HG02759 (cell line): ENCODE results near the gene PKHD1.

Experiments
- ATAC-seq: cut with Tn5 transposase; IDR thresholded peaks from one replicate; pipeline ENCODE4 v1.9.1; 2021; ENCODE audit warnings: mild to moderate bottlenecking, moderate library complexity; ENCODE audit not compliant: unreplicated experiment

Gene PKHD1

DNA sequence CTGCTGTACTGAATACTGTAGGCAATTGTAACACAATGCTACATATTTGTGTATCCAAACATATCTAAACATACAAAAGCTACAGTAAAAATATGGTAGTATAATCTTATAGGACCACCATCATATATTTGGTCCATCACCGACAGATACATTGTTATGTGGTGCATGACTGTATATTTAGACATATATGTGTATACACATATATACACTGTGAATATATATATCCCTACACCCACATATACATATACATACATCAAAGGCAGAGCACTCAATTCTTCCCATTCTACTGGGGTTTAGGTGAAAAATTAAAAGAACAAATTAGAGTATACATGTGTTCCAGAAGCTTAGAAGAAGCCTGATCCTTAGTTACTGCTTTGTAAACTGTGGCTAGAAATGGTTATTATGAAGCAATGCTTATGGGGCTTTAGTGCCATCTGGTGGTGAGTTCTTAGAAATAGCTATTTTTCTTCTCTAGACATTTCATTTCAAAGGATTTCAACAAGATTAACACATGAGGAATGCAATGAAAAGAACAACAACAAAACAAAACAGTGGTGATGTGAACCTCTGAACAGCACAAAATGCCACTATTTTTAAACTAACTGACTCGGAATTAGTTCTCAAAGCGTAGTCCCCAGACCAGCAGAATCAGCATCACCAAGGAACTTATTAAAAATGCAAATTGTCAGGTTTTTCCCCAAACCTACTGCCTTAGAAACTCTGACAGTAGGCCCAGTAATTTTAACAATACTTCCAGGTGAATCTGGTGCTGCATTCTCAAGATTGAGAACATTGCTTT is 38.0 kb downstream of the PKHD1 start:
- ATAC-seq: peak; percentile 70

DNA sequence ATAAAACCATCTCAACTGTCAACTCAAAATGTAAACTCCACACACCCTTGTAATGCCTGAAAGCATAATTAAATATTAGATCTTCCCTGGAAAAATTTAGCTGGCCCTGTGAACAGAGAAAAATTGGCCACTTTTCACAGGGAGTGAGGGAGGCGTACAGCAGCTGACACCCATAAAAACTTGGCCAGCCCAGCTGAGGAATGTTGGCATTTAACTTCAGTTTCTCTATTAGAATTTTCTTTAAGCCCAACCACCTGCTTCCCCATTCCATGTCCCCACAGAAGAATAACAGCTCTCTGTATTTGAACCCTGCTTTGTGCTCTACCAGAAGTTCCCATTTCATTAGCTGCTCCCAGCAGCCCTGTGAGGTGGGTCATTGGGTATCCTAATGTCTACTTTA is 41.0 kb downstream of the PKHD1 start:
- ATAC-seq: no peak

DNA sequence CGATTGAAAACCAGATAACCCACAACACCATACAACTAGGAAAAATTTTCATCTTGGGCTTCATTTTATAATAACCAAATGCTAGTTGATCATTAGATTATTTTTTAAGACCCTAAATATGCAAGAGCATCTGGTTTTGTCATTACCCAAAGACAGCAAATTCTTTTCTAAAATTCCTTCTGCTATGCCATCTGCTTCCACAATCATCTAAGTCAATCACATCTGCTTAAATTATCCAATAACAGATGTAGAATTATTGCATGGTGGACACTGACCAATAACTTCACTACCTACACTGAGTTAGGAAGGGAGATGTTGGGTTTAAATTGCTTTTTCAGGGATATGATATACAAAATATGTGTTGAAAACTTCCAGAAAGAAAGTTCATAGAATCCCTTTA is 41.9 kb downstream of the PKHD1 start:
- no peak for ATAC-seq

DNA sequence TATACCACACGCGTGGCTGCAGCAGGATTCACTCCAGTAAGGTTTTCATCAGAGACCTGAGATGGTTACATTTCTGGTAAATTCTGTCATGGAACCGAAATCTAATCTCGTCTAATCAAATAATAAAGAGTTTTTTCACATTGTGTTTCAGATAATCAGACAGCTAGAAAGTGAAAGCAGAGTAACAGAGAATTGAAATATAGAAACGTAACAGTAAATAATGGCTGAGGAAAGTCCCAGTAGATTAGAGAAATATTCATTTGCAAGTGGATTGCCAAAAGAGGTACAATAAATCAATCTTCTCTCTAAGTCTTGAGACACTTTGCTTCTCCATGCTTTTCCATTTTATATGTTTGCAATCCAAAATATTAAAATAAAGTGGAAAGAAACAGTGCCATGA is 42.4 kb downstream of the PKHD1 start:
- no peak for ATAC-seq

DNA sequence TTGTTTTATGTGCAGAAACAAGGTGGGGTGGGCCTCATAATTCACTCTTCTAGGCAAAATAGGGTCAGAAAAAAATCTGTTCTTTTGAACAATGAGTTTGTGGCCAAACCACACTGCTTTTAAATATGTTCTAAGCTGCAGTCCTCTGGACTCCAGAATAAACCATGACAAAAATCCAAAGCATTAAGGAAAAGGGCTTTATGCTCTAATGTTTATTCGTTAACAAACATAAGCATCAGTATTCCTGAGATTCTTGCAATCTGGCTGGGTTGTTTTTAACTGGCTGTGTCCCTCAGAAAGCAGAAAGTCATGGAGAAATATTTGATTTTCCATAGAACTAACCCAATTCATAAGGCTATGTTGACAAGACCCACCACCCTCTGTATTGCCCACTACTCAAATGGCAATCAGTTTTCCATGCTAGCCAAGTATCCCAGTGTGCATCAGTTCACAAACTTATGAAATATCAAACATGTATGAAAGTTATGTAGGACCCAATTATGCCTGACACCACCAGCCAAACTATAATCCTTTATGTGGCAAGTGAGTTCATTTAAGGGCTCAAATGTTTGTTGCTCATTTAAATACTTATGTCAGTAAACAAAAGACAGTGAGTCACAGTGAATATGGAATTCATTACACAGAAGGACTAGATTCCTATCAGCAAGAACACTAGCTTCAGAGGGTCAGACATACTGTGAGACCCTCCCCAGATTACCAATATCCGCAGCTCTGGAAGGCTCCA is 45.1 kb downstream of the PKHD1 start:
- no peak for ATAC-seq

DNA sequence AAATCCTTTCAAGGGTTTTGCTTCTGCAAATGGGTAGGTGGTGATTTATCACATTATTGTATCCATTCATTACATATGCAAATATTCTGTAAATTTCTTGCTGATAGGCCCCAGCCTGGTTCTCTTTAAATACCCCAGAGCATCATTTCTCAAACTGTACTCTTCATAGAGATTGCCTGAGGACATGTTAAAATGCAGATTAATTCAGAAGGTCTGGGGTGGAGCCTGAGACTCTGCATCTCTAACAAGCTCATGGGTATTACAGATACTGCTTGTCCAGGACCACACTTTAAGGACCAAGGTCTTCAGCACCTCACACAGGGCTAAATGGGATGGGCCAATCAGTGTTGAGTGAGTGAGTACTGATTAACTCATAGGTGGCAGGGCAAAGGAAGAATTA is 46.3 kb downstream of the PKHD1 start:
- ATAC-seq: no peak

DNA sequence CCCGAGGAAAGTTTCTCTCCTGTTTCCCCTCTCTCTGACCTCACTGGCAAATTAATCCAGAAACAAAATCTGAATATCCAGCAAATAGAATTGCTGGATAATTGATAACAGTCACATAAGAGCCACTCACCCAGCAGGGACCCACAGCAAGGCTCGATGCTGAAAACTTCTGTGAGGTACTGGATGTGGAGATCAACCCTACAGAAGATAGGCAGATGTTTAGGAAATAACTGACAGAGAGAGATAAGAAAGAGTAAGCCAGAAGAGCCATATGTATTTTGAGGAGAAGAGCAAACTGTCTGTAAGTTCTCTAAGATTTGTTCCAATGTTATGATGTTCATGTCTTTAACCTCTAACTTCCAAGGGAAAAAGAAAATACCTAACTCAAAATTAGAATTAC is 59.7 kb downstream of the PKHD1 start:
- no peak for ATAC-seq

DNA sequence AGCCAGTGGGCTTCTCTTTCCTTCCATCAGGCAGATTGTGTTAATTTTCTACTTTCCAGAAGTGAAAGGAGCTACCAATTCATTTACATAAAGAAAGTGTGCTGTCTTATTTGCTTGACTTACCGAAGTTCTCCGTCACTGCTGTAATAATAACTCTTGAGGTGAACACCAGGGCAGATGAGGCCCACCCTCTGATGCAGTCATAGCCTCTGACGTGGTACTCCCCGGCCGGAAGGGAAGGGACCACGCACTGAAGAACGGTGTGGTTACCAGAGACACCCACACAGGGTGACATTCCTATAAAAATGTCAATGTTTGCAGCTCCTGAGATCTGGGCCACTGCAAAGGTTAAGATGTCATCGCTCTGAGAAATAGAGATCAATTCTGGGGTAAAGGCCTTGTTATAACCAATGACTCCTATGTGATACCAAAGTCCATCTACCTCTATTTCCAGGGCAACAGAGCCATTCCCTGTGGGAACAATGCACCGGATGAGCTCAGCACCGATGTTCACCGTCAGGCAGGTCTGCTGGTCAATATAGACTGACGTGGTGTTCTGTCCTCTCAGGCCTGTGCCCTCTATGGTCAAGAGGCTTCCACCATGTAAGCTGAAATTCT is 62.9 kb downstream of the PKHD1 start:
- no peak for ATAC-seq

DNA sequence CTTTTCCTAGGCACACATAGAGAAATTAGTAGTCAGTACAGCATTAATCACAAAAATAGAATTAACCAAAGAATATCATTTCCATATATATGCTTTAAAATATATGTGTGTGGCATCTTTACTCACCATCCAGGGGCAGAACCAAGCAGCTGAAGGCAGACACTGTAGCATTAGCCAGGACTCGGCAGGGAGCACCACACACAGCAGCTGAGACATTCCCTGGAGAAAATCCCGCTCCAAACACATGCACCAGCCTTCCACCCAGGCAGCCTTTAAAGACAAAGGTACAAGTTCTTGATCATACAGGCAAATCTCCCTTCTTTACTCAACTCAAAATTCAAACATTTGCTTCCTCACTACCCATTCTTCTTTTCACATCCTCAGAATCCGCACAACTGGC is 64.7 kb downstream of the PKHD1 start:
- ATAC-seq: no peak

DNA sequence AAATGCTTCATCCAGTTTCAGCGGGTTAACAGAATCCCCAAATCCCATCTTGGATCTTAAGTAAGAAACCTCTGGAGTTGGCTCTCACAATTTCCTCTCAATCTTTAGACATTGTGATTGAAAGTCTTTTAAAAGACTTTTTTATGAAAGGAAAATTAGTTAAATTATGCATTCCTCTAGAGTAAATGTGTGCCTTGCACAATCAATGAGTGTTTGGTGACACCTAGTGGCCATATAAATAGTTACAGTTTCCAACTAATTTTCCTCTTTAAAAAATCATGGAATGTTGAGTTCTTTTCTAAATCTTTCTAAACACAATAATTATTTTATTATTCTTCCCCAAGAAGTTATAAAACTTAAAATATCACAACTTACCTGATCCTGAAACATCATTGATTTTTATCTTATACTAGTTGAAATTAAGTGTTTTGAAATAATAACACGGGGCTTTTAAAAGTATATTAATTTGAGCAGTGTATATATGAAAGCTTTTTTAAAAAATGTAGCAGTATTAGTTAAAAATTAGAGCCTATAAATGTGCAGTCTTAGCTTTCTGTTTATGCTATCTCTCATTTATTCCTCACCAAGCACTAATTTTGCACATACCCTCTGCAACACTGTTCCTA is 66.4 kb downstream of the PKHD1 start:
- ATAC-seq: no peak

DNA sequence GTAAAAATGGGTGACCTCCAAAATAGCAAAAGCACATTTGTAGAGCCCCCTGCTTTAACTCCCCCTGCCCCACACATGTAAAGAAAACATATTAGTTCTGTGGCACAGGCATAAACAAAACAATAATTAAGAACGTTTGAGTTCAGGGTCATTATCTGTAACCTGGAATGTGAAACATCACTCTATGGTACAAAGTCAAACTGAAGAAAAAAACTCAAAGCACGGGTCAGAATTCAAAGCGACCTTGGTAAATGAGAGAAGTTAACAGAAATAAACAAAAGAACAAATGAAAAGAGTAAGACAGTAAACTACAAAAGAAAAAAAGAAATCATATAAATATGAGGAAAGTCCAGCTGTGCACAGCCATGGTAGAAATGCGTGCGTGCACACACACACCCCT is 67.5 kb downstream of the PKHD1 start:
- ATAC-seq: no peak

DNA sequence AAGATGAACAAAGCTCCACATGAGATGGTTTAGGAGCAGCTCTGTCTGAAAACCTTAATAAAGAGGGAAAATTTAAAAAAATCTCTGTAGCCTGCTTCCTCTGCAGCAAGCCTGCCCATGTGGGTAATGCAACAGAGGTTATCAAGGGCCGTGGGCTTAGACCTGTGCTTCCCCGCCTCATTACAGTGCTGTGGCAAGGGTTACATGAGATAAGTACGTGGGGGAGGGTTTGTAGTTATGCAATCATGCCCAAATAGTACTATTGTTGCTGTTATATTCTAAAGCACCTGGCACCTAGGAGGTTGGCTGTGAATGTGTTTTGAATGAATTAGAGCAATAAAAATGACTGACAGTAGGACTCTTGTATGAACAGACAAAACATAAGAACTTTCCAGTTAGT is 68.3 kb downstream of the PKHD1 start:
- ATAC-seq: no peak

DNA sequence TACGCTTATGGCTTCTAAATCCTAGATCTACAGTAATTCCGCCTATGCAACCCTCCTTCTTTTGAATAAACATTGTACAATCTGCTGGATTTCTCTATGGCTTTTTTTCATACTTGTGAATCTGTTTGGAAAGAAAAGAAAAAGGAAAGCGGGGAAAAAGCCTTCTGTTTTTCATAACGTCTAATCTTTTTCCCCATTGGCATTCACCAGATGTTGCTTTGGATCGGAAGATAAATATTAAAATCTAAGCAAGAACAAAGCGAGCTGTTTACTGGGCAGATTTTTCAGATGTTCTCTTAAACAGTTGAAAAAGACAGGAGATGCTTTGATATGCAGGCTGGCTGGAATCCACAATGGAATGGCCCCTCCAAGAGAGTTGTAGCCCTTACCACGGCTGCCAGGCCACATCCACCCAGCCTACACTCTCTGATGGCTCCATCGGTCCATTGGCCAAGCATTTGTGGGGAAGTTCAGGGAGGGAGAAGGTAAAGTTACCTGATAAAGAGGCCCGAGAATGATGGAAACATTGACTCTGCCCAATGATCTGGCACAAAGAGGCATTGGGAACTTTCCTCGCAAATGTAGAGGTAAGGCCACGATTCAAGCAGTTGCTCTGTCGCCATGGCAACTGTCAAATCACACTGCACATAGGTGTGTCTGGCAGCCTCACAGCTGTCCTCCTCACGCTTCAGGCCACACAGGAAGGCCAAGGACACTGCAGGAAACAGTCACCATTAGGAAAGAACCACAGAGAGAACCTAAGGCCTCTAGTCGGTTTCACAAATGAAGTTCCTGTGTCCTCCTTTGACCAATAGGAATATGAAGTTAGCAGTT is 70.3 kb downstream of the PKHD1 start:
- no peak for ATAC-seq

DNA sequence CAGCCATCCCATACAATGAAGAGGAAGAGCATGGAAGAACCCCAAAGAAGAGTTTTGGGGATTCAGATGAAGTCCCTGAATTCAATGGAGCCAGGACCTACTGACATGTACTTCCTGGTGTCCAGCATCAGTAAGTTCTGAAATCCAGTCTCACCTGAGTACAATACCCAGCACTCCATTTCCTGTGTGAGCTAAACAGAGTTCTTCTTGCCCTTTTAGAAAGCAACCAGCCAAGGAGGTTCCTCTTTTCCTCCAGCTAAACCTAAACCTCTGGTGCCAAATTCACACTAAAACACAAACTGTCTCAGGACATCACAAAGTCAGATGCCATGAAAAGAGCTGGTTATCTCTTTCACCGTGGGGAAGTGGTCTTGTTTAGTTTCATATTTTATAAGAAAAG is 71.5 kb downstream of the PKHD1 start:
- no peak for ATAC-seq

DNA sequence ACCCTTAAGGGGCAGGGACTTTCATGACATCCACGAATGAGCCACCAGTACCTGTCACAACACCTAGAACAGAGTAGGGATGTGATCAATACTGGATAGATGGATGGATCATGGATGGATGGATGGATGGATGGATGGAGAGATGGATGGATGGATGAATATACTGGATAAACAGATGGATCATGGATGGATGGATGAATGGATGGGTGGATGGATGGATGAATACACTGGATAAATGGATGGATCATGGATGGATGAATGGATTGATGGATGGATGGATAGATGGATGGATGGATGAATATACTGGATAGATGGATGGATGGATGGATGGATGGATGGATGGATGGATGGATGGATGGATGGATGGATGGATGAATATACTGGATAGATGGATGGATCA is 73.0 kb downstream of the PKHD1 start:
- no peak for ATAC-seq

DNA sequence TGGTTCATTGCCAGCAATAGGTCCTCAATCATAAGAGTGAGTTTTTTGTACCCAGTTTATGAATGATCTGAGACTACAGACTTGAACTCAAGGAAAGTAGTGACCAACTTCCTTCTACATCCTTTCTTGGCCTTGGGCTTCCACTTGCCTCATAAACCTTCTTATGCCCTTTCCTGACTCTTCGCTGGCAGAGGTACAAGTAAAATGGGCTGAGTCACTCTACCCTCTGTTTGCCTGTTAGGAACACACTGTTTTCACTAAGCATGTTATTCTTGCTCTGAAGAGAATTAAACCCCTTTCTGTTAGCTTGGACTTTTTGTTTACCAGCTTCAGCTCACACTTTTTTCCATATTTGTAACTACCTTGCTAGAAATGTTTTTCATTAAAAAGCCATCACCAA is 74.4 kb downstream of the PKHD1 start:
- ATAC-seq: no peak

DNA sequence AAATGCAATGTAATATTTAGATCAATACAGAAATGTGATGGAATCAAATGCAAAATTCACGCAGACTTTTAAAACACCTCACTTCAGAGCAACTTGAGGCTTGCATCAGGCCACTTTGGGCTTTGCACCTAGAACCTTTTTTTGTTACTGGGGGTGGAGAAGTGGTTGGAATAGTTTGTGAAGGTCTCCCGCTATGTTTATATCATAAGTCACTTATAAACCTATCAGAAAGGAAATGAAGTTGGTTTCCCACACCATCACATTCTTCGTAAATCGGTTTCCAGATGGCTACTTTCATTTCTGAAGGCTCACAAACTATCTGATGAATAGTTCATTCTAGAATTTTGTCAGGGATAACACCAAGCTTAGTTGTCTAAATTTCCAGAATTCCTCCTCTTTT is 74.8 kb downstream of the PKHD1 start:
- no peak for ATAC-seq

DNA sequence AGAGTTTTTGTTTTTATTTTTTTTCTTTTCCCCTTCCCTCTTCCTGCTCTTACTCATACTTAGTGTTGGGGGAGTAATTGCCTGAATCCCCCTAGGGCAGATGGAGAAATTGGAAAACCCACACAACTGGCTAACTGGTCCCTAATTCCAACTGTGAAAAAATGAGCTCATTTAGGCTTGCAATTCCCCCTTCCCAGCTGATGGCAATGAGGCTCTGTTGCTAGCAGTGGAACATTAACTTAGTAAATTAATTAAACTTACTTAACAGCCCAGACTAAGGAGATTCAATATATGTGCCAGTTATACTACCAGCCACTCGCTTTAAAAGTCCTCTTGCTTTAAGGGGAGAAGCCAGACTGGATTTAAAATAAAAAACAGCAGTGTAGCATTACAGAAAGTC is 76.6 kb downstream of the PKHD1 start:
- ATAC-seq: no peak

DNA sequence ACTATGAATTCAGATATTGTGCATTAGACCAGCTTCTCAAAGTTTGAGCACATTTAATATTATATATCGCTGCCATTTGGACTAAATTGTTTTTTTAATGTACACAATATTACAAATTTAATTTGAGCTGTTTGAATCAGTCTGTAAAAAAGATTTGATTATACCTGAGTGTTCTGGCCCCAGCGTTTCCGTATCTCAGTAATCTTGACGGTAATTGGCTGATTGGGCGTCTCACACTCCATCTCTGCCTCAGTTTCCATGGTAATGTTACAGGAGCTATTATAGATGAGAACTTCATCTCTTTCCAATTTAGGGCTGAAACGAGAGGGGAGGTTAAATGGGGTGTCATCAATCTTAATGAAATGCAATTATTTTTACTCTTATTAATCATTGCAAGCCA is 77.3 kb downstream of the PKHD1 start:
- ATAC-seq: no peak

DNA sequence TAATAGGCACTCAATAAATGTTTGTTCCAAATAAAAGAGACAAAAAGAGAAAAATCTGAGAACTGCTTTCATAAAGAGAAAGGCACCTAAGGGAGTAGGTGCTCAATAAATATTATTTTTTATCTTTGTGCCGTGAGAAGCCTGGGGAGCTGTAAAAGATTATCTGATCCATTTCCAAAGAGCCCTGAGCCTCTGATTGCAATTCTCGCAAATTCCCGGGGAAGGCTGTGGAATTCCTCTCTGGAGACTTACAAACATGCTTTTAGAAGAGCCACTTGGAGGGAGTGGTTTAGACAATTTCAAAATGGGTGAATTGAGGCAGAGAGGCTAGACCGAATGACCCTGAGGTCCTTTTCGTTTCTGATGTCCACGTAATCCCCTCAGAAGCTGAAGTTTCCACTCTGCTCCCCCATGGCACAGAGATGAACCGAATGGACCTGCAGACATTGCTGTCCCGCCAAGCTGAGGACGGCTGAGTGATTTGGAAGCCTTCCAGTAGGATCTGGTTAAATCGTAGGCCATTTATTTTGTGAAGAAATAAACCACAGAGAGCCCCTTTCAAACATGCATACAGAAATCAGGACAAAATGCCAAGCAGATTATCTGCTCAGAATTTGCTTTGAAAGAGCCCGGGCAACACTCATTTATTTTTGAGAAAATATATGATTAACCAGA is 77.8 kb downstream of the PKHD1 start:
- ATAC-seq: no peak
